Stomach (tissue), 19 donors: ENCODE measurements around the gene PTBP3. TPM values are rescaled to one million over a fixed set of nuclear protein-coding genes. Genes with fewer than 3 reads are reported as not detected.
A peak's percentile ranks its signal among the peaks of the same experiment; 100 is the strongest.

ENCODE experiments used
- DNase-seq, 2 donors: peaks; one replicate each; pipeline versions ENCODE4 v3.0.0 to v3.0.0-alpha.2; 2013 to 2019
- H3K27ac ChIP-seq, 5 donors: fragments of 200-600 bp in 4 of 5; sonication (generic) in 4 of 5; one replicate each; pipeline ENCODE4 v1.5.1; 2013 to 2019; ENCODE audit warnings: mild to moderate bottlenecking in 1 of 5, moderate library complexity in 1 of 5
- H3K27me3 ChIP-seq, 3 donors: fragments of 200-600 bp; sonication (generic); one replicate each; pipeline ENCODE4 v1.5.1; 2017 to 2019; ENCODE audit warnings: mixed run types in 1 of 3
- H3K36me3 ChIP-seq, 4 donors: fragments of 200-600 bp; sonication (generic); 1 replicate in 3 of 4; 2 replicates in 1 of 4; pipeline ENCODE4 v1.5.1; 2016 to 2019
- H3K4me1 ChIP-seq, 4 donors: fragments of 200-600 bp; sonication (generic); one replicate each; pipeline ENCODE4 v1.5.1; 2016 to 2019
- H3K4me3 ChIP-seq, 4 donors: fragments of 200-600 bp; sonication (generic) in 3 of 4; one replicate each; pipeline ENCODE4 v1.5.1; 2016 to 2019; ENCODE audit warnings: mild to moderate bottlenecking in 1 of 4
- H3K9me3 ChIP-seq, 4 donors: fragments of 200-600 bp; sonication (generic); one replicate each; pipeline ENCODE4 v1.5.1; 2016 to 2019
- EP300 ChIP-seq: sonication (generic); formaldehyde crosslinking; IDR thresholded peaks from one replicate; pipeline ENCODE4 v1.6.1; 2017; ENCODE audit warnings: antibody characterized with exemption
- POLR2A ChIP-seq, 4 donors: fragments of 450-650 bp; IDR thresholded peaks; one replicate each; pipeline ENCODE4 v1.6.1; 2016; ENCODE audit warnings: antibody characterized with exemption in 4 of 4, control low read depth in 2 of 4, mild to moderate bottlenecking in 1 of 4, moderate library complexity in 1 of 4
- POLR2AphosphoS5 ChIP-seq, 3 donors: sonication (generic); formaldehyde crosslinking; IDR thresholded peaks; one replicate each; pipeline ENCODE4 v1.6.1; 2016; ENCODE audit warnings: antibody characterized with exemption in 3 of 3
- WGBS, 5 donors: extraction: QIAGEN DNeasy Blood & Tissue Kit in 3 of 5; methylation state at CpG; one replicate each; pipeline versions ENCODE4 v1.1.5 to v1.1.7; 2013 to 2018; 5-methylcytosine and 5-hydroxymethylcytosine counted together
- intact Hi-C: fragments of 100-400 bp; cut with DNase I; formaldehyde crosslinking; loops from one replicate; pipeline ENCODE4 v1.15.1; 2023; ENCODE audit warnings: low total_unique reads
- long read RNA-seq, 10 donors: transcript quantifications; one replicate each; lab custom pipeline, GENCODE V29; 2026
- polyA plus RNA-seq, 3 donors: library from polyadenylated mRNA; stranded (reverse); fragments of 200-250 nt; gene quantifications; one replicate each; pipeline ENCODE4 v1.2.3, GENCODE V29; 2013
- total RNA-seq, 5 donors: library from RNA; depleted of rRNA; stranded (reverse); fragments of >200 nt; gene quantifications; one replicate each; pipeline versions ENCODE4 v1.1.0 to v1.2.3, GENCODE V29; 2014 to 2016
- TF ChIP-seq, protein P1 (sequence below), 7 experiments: fragments of 450-650 bp in 4 of 7; fragments of 200-600 bp in 3 of 7; sonication (generic) in 3 of 7; IDR thresholded peaks; one replicate each; pipeline ENCODE4 v1.5.1; 2016 to 2019; ENCODE audit warnings: antibody characterized with exemption in 7 of 7, control low read depth in 2 of 7, mild to moderate bottlenecking in 1 of 7
- donor health status: healthy with polysubstance abuse.
- donor health status: Bipolar disorder and iron deficiency.
- donor health status: healthy.

Gene PTBP3
- total RNA-seq (10 to 100 TPM; 15.2 to 90.7 (median 29.5) TPM), polyA plus RNA-seq (10 to 100 TPM; 11.7 to 22.5 (median 15.3) TPM)
- long read RNA-seq, donor 1, full-length matches to known transcripts, result 2 of 2 reads
- long read RNA-seq, donor 1, partial matches to known transcripts, result 0 of 2 reads
- long read RNA-seq, donor 1, other reads (novel, unspliced or antisense), result 0 of 2 reads
- long read RNA-seq, donor 2, partial matches to known transcripts, result 0 of 1 reads
- long read RNA-seq, donor 2, other reads (novel, unspliced or antisense), result 0 of 1 reads
- long read RNA-seq, donor 3, full-length matches to known transcripts, result 1 of 1 reads
- long read RNA-seq, donor 3, partial matches to known transcripts, result 0 of 1 reads
- long read RNA-seq, donor 3, other reads (novel, unspliced or antisense), result 0 of 1 reads
- long read RNA-seq, donor 4, result 0 reads
- long read RNA-seq, donor 5, full-length matches to known transcripts, result 1 of 21 reads
- long read RNA-seq, donor 5, partial matches to known transcripts, result 11 of 21 reads
- long read RNA-seq, donor 5, other reads (novel, unspliced or antisense), result 9 of 21 reads
- long read RNA-seq, donor 6, full-length matches to known transcripts, result 4 of 4 reads
- long read RNA-seq, donor 6, partial matches to known transcripts, result 0 of 4 reads
- long read RNA-seq, donor 6, other reads (novel, unspliced or antisense), result 0 of 4 reads
- long read RNA-seq, donor 7, partial matches to known transcripts, result 0 of 1 reads
- long read RNA-seq, donor 7, other reads (novel, unspliced or antisense), result 0 of 1 reads
- long read RNA-seq, donor 8, partial matches to known transcripts, result 0 of 1 reads
- long read RNA-seq, donor 8, other reads (novel, unspliced or antisense), result 0 of 1 reads
- long read RNA-seq, donor 9, full-length matches to known transcripts, result 1 of 6 reads
- long read RNA-seq, donor 9, partial matches to known transcripts, result 5 of 6 reads
- long read RNA-seq, donor 9, other reads (novel, unspliced or antisense), result 0 of 6 reads
- long read RNA-seq, donor 10, result 0 reads

- intact Hi-C loops, result no loop called here
Measured at GRCh38 chr9:112332977-112333638, at the start of gene PTBP3. PTBP3 (minus strand) TSS chr9:112333619; CDS start chr9:112297865, 35,754 bp downstream.

DNA sequence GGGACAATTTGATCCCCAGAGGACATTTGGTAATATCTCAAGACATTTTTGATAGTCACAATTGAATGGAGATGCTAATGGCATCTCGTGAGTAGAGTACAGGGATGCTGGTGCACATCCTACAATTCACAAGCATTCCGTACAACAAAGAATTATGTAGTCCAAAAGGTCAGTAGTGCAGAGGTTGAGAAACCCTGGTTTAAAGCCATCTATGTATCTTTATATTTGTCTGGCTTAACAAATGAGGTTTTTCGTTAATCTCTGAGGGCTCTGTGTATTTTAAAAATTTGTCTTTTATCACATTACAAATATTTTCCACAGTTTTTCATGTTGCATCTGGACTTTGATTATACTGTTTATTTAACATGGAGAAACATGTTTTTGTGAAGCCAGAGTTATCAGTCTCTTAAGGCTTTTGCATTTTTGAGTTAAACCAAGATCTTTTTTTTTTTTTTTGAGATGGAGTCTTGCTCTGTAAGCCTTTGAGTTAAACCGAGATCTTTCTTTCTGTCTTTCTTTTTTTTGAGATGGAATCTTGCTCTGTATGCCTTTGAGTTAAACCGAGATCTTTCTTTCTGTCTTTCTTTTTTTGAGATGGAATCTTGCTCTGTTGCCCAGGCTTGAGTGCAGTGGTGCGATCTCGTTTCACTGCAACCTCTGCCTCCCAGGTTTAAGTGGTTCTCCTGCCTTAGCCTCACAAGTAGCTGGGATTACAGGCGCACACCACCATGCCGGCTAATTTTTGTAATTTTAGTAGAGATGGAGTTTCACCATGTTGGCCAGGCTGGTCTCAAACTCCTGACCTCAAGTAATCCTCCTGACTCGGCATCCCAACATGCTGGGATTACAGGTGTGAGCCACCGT is 49.3 kb upstream of the PTBP3 start:
- intact Hi-C loops, result no loop called here
- WGBS, 5 donors, result 63 to 75% (median 72%) methylated on average over 11 of the region's 11 CpGs
- H3K27ac ChIP-seq, result peak overlapping the region in 1 of 5 donors; percentile 20
- peaks cover 0 to 4% (median 0%) of the 10 kb centered on the region in 4 donors for H3K36me3 ChIP-seq
- no peaks in the 10 kb centered on the region for H3K27me3 ChIP-seq
- H3K4me1 ChIP-seq, result peaks cover 24 to 65% (median 46%) of the 10 kb centered on the region in 4 donors
- H3K4me3 ChIP-seq, result no peak overlapping the region
- no peak for TF ChIP-seq EP300
- no peak for TF ChIP-seq POLR2AphosphoS5 (IDR thresholded peaks at IDR 0.05)
- no peak for TF ChIP-seq POLR2A (IDR thresholded peaks at IDR 0.05)
- TF ChIP-seq, protein P1, sequence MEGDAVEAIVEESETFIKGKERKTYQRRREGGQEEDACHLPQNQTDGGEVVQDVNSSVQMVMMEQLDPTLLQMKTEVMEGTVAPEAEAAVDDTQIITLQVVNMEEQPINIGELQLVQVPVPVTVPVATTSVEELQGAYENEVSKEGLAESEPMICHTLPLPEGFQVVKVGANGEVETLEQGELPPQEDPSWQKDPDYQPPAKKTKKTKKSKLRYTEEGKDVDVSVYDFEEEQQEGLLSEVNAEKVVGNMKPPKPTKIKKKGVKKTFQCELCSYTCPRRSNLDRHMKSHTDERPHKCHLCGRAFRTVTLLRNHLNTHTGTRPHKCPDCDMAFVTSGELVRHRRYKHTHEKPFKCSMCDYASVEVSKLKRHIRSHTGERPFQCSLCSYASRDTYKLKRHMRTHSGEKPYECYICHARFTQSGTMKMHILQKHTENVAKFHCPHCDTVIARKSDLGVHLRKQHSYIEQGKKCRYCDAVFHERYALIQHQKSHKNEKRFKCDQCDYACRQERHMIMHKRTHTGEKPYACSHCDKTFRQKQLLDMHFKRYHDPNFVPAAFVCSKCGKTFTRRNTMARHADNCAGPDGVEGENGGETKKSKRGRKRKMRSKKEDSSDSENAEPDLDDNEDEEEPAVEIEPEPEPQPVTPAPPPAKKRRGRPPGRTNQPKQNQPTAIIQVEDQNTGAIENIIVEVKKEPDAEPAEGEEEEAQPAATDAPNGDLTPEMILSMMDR (IDR thresholded peaks at IDR 0.05), result no peak
- no peaks in the 10 kb centered on the region for H3K9me3 ChIP-seq
- DNase-seq, result no peak

More at GRCh38 chr9:112332977-112333638, at the start of gene PTBP3:
- no peaks in the 10 kb centered on the region for H3K36me3 ChIP-seq
- peak; percentile 89 to 94 for DNase-seq
- 0 to 1% (median 0%) methylated on average over 42 to 90 of the region's 90 CpGs for WGBS, 5 donors
- H3K4me3 ChIP-seq, result peak within 1 kb of the TSS; percentile 67 to 99 (median 94)
- H3K9me3 ChIP-seq, result no peaks in the 10 kb centered on the region
- H3K27me3 ChIP-seq, result no peaks in the 10 kb centered on the region
- H3K27ac ChIP-seq, result peak within 1 kb of the TSS; percentile 99 to 100 (median 100)
- TF ChIP-seq POLR2AphosphoS5 (IDR thresholded peaks at IDR 0.05) (peak; percentile 29 to 93 (median 83)), EP300 (no peak), POLR2A (IDR thresholded peaks at IDR 0.05) (peak in 1 of 4 donors; percentile 79)
- H3K4me1 ChIP-seq, result peaks cover 6 to 52% (median 28%) of the 10 kb centered on the region in 4 donors

- peaks cover 29 to 71% (median 53%) of the 10 kb centered on the region in 4 donors for H3K4me1 ChIP-seq
Measured at GRCh38 chr9:112382066-112382465, 48.6 kb upstream of the PTBP3 start.

More at GRCh38 chr9:112382066-112382465, 48.6 kb upstream of the PTBP3 start:
- no peaks in the 10 kb centered on the region for H3K27me3 ChIP-seq
- H3K36me3 ChIP-seq, result no peaks in the 10 kb centered on the region
- no peak overlapping the region for H3K4me3 ChIP-seq
- WGBS, 5 donors, result 91 to 96% (median 96%) methylated on average over 7 of the region's 7 CpGs
- no peaks in the 10 kb centered on the region for H3K9me3 ChIP-seq
- intact Hi-C loops, result no loop called here
- no peak for DNase-seq
- no peak overlapping the region for H3K27ac ChIP-seq
- no peak for TF ChIP-seq POLR2AphosphoS5 (IDR thresholded peaks at IDR 0.05)
- no peak for TF ChIP-seq EP300
- TF ChIP-seq POLR2A (IDR thresholded peaks at IDR 0.05), result no peak
- TF ChIP-seq, protein P1 (IDR thresholded peaks at IDR 0.05), result no peak
